ENCODE measurements around the gene ENG.

- TF ChIP-seq, protein P1, sequence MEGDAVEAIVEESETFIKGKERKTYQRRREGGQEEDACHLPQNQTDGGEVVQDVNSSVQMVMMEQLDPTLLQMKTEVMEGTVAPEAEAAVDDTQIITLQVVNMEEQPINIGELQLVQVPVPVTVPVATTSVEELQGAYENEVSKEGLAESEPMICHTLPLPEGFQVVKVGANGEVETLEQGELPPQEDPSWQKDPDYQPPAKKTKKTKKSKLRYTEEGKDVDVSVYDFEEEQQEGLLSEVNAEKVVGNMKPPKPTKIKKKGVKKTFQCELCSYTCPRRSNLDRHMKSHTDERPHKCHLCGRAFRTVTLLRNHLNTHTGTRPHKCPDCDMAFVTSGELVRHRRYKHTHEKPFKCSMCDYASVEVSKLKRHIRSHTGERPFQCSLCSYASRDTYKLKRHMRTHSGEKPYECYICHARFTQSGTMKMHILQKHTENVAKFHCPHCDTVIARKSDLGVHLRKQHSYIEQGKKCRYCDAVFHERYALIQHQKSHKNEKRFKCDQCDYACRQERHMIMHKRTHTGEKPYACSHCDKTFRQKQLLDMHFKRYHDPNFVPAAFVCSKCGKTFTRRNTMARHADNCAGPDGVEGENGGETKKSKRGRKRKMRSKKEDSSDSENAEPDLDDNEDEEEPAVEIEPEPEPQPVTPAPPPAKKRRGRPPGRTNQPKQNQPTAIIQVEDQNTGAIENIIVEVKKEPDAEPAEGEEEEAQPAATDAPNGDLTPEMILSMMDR (IDR thresholded peaks at IDR 0.05): no peak
- TF ChIP-seq POLR2A (IDR thresholded peaks at IDR 0.05; ENCODE audit: low read length): no peak
- TF ChIP-seq MAFK (IDR thresholded peaks at IDR 0.05; ENCODE audit: partially characterized antibody): no peak
- no peak for TF ChIP-seq ESRRA (IDR thresholded peaks at IDR 0.05; ENCODE audit: borderline replicate concordance, low read length)
- TF ChIP-seq JUNB (IDR thresholded peaks at IDR 0.05): no peak
- TF ChIP-seq SMC3 (IDR thresholded peaks at IDR 0.05): no peak
- TF ChIP-seq CEBPB (IDR thresholded peaks at IDR 0.05): no peak
- TF ChIP-seq TP53 (CRISPR knock-in tag; IDR thresholded peaks at IDR 0.05): no peak
- no peak for TF ChIP-seq EP300 (IDR thresholded peaks at IDR 0.05)
- TF ChIP-seq MYC (IDR thresholded peaks at IDR 0.05; ENCODE audit: borderline replicate concordance, low read length): no peak
- TF ChIP-seq MAZ (IDR thresholded peaks at IDR 0.05; ENCODE audit: borderline replicate concordance, low read depth, low read length): no peak
- TF ChIP-seq KDM5A (IDR thresholded peaks at IDR 0.05): no peak
- TF ChIP-seq, protein P2, sequence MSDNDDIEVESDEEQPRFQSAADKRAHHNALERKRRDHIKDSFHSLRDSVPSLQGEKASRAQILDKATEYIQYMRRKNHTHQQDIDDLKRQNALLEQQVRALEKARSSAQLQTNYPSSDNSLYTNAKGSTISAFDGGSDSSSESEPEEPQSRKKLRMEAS (IDR thresholded peaks at IDR 0.05): no peak
Measured at GRCh38 chr9:127768698-127769097, 85.8 kb downstream of the ENG start.
